ENCODE measurements around the gene PHC2.

DNA sequence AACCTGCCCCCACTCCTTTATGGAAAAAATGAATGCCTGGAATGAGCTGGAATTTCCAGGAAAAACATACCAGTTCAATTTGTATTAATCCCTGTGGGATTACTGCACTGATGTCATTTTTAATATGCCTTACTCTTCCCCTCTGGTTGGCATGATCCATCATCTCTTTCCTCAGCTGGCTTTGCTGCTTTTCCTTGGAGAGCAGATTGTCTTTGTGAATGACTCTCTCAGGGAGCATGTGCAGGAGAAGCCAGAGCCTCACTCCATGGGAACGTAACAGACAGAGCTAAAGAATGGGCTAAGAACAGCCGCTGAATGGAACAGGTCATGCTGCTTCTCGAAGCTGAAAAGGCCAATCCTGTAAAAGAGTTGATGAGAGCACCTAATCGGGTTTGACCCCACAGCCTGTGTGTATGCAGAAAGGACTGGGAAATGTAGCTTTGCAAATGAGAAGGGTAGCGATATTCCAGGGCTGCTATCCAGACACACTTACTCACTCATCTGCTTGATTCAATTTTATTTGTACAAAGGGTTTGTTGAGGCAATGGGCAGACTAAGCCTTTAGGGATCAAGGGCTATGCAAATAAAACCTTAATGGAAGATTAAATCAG, 20.7 kb downstream of the PHC2 start:
- TF ChIP-seq, protein P1, sequence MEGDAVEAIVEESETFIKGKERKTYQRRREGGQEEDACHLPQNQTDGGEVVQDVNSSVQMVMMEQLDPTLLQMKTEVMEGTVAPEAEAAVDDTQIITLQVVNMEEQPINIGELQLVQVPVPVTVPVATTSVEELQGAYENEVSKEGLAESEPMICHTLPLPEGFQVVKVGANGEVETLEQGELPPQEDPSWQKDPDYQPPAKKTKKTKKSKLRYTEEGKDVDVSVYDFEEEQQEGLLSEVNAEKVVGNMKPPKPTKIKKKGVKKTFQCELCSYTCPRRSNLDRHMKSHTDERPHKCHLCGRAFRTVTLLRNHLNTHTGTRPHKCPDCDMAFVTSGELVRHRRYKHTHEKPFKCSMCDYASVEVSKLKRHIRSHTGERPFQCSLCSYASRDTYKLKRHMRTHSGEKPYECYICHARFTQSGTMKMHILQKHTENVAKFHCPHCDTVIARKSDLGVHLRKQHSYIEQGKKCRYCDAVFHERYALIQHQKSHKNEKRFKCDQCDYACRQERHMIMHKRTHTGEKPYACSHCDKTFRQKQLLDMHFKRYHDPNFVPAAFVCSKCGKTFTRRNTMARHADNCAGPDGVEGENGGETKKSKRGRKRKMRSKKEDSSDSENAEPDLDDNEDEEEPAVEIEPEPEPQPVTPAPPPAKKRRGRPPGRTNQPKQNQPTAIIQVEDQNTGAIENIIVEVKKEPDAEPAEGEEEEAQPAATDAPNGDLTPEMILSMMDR (IDR thresholded peaks at IDR 0.05), result no peak
- TF ChIP-seq EP300 (IDR thresholded peaks at IDR 0.05), result no peak
- TF ChIP-seq POLR2A (IDR thresholded peaks at IDR 0.05), result no peak
